ENCODE results near the gene CORO7.

Gene CORO7

DNA sequence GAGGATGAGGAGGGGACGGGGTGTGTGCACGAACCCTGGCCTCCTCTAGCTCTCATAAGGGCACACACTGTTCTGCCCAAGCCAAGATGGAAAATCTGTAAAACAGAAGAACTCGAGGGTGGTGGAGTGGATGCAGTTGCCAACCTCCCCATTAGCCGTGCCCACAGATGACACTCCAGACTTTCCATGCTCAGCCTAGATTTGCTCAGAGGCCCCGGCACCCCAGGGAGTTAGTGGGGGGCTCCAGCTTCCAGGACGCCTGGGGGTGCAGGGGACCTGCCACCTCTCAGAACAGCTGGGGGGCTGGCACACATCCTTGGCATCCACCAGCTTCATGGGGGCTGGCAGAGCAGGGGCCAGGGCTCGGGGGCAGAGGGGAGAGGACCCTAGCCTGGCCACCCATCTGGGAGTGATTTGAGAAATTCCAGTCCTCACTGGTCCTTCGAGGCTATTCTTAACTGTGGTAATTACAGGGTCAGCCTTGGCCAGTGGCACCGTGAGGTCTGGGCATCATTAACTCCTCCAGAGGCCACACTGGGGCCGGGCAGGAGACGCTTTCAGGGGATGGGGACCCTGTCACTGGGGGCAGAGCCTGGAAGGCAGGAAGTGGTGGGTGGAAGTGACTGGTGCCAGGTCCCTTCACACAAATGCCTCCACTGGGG, 30.5 kb downstream of the CORO7 start:
- H3K27me3 ChIP-seq (ENCODE audit: control insufficient read depth, insufficient read depth, low read length): no peaks in the 10 kb centered on the region
- no peaks in the 10 kb centered on the region for H3K9me3 ChIP-seq (ENCODE audit: control insufficient read depth, insufficient read depth, low read length)
- peaks cover 11% of the 10 kb centered on the region for H3K4me1 ChIP-seq (ENCODE audit: control insufficient read depth, insufficient read depth, low read length)
- no peak overlapping the region for H3K4me3 ChIP-seq (ENCODE audit: low read depth, low read length)
- H3K36me3 ChIP-seq (ENCODE audit: control insufficient read depth, insufficient read depth, low read length): peaks cover 37% of the 10 kb centered on the region
- no peak overlapping the region for H3K9ac ChIP-seq (ENCODE audit: low read depth, low read length)

DNA sequence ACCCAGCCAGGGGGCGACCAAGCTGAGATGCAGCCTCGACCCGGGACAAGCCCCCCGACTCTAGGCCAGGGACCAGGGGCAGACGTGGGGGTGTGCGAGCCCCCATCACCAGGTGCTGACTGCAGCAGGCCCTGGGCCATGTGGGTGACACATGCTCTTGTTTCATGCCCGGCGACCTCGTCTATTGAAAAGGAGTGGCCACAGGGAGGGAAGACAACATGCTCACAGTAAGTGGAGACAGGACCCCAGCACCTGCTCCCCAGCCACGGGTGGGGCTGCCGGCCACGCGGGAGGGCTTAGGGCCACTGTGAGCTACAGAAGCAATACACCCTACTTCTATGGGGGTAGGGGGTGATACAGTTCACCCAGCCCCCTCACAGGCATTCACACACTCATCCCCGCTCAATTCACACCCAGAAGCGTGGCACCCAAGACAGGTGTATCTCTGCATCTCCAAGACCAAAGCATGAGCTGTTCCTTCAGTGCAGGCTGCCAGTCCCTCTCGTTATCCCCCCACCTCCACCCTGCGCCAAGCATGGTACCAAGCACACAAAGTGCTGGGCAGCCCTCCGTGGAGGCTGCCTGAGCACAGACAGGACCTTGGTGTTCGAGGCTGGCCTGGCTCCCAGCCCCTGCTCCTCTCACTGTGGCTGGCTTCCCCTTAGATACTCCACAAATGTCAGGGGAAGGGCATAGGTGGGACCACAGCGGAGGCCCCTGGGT, 31.2 kb downstream of the CORO7 start:
- no peak overlapping the region for H3K4me3 ChIP-seq (ENCODE audit: low read depth, low read length)
- H3K9ac ChIP-seq (ENCODE audit: low read depth, low read length): no peak overlapping the region
- no peaks in the 10 kb centered on the region for H3K9me3 ChIP-seq (ENCODE audit: control insufficient read depth, insufficient read depth, low read length)
- peaks cover 10% of the 10 kb centered on the region for H3K4me1 ChIP-seq (ENCODE audit: control insufficient read depth, insufficient read depth, low read length)
- peaks cover 40% of the 10 kb centered on the region for H3K36me3 ChIP-seq (ENCODE audit: control insufficient read depth, insufficient read depth, low read length)
- H3K27me3 ChIP-seq (ENCODE audit: control insufficient read depth, insufficient read depth, low read length): no peaks in the 10 kb centered on the region

DNA sequence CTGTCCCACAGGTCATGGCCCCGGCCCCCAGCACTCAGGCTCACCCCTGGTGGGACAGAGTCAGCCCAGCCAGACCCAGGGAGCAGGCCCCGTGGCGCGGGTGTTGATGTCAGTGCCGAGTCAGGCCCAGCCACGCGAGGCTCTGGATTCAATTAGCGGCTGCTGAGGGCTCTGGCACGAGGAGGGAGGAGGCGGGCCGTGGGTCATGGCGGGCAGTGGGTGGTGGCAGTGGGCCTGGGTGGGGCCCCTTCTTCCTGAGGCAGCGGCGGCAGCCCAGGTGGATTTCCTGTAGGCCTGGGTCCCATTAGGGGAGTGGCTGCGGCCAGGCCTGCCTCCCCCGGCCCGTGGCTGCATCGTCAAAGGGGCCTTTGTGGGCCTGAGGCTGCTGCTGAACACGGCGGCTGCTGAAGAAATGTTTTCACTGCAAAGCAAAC, 31.9 kb downstream of the CORO7 start:
- Histone ChIP-seq H3K9me3 (ENCODE audit: control insufficient read depth, insufficient read depth, low read length) (no peaks in the 10 kb centered on the region), H3K36me3 (ENCODE audit: control insufficient read depth, insufficient read depth, low read length) (peaks cover 38% of the 10 kb centered on the region), H3K9ac (ENCODE audit: low read depth, low read length) (no peak overlapping the region), H3K27me3 (ENCODE audit: control insufficient read depth, insufficient read depth, low read length) (no peaks in the 10 kb centered on the region), H3K4me1 (ENCODE audit: control insufficient read depth, insufficient read depth, low read length) (peaks cover 5% of the 10 kb centered on the region), H3K4me3 (ENCODE audit: low read depth, low read length) (no peak overlapping the region)

DNA sequence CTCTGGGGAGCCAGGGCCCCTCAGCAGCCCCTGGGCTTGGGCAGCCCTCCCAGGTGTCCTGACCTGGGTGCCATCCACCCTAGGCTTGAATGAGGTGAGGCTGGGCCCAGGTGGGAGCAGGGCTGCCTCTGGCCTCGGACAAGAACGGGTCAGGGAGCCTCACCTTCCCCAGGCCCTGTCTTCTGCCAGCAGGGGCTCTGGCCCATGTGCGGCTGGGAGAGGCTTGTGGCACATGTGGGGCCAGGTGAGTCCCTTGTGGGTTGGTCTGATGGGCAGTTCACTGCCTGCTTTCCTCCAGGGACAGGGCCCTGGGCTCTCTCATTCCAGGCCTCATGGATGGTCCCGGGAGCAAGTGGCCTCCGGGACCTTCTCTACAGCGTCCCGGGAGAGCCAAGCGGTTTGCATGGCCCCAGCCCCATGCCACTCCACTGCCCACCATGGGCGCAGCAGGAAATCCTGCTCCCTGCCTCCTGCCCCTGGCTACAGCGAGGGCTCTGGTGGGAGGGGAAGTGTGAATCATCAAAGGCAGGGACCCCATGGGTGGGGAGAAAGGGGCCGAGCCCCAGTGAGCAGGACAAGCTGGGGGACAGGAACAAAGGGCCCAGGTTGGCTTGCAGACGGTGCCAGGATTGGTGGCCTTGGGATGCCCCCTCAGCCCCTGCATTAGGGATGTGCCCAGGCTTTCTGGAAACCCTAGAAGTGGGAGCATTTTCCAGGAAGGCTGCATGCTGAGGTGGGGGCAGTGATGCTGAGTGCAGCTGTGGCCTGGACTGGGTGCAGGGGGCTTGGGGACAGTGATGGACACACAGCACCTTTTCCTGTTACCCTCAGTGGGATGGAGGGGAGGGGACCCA, 32.6 kb downstream of the CORO7 start:
- H3K4me3 ChIP-seq (ENCODE audit: low read depth, low read length): no peak overlapping the region
- H3K27me3 ChIP-seq (ENCODE audit: control insufficient read depth, insufficient read depth, low read length): no peaks in the 10 kb centered on the region
- no peaks in the 10 kb centered on the region for H3K9me3 ChIP-seq (ENCODE audit: control insufficient read depth, insufficient read depth, low read length)
- H3K4me1 ChIP-seq (ENCODE audit: control insufficient read depth, insufficient read depth, low read length): peaks cover 2% of the 10 kb centered on the region
- H3K9ac ChIP-seq (ENCODE audit: low read depth, low read length): no peak overlapping the region
- H3K36me3 ChIP-seq (ENCODE audit: control insufficient read depth, insufficient read depth, low read length): peaks cover 35% of the 10 kb centered on the region

DNA sequence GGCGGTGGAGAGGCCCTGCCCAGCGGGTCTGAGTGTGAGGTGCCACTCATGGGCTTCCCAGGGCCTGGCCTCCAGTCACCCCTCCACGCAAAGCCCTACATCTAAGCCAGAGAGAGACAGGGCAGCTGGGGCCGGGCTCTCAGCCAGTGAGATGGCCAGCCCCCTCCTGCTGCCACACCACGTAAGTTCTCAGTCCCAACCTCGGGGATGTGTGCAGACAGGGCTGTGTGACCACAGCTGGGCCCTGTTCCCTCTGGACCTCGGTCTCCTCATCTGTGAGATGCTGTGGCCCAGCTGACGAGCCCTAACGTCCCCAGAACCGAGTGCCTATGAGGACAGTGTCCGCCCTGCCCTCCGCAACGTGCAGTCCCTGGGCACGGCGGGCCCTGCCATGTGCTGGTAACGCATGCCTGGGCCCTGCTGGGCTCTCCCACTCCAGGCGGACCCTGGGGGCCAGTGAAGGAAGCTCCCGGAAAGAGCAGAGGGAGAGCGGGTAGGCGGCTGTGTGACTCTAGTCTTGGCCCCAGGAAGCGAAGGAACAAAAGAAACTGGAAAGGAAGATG, 33.5 kb downstream of the CORO7 start:
- no peak overlapping the region for H3K4me3 ChIP-seq (ENCODE audit: low read depth, low read length)
- peaks cover 34% of the 10 kb centered on the region for H3K36me3 ChIP-seq (ENCODE audit: control insufficient read depth, insufficient read depth, low read length)

DNA sequence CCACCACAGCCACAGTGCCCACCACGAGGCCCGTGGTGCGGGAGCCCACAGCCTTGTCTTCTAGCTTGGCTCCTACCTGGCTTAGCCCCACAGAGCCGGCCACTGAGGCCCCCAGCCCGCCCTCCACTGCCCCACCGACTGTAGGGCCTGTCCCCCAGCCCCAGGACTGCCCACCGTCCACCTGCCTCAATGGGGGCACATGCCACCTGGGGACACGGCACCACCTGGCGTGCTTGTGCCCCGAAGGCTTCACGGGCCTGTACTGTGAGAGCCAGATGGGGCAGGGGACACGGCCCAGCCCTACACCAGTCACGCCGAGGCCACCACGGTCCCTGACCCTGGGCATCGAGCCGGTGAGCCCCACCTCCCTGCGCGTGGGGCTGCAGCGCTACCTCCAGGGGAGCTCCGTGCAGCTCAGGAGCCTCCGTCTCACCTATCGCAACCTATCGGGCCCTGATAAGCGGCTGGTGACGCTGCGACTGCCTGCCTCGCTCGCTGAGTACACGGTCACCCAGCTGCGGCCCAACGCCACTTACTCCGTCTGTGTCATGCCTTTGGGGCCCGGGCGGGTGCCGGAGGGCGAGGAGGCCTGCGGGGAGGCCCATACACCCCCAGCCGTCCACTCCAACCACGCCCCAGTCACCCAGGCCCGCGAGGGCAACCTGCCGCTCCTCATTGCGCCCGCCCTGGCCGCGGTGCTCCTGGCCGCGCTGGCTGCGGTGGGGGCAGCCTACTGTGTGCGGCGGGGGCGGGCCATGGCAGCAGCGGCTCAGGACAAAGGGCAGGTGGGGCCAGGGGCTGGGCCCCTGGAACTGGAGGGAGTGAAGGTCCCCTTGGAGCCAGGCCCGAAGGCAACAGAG, 34.2 kb downstream of the CORO7 start:
- H3K36me3 ChIP-seq (ENCODE audit: control insufficient read depth, insufficient read depth, low read length): peaks cover 28% of the 10 kb centered on the region
- no peak overlapping the region for H3K9ac ChIP-seq (ENCODE audit: low read depth, low read length)
- no peaks in the 10 kb centered on the region for H3K27me3 ChIP-seq (ENCODE audit: control insufficient read depth, insufficient read depth, low read length)
- H3K9me3 ChIP-seq (ENCODE audit: control insufficient read depth, insufficient read depth, low read length): no peaks in the 10 kb centered on the region
- no peak overlapping the region for H3K4me3 ChIP-seq (ENCODE audit: low read depth, low read length)
- peaks cover 6% of the 10 kb centered on the region for H3K4me1 ChIP-seq (ENCODE audit: control insufficient read depth, insufficient read depth, low read length)

More for the DNA sequence above, 33.5 kb downstream of the CORO7 start:
- H3K4me1 ChIP-seq (ENCODE audit: control insufficient read depth, insufficient read depth, low read length): peaks cover under 1% of the 10 kb centered on the region
- no peaks in the 10 kb centered on the region for H3K9me3 ChIP-seq (ENCODE audit: control insufficient read depth, insufficient read depth, low read length)
- no peak overlapping the region for H3K9ac ChIP-seq (ENCODE audit: low read depth, low read length)
- H3K27me3 ChIP-seq (ENCODE audit: control insufficient read depth, insufficient read depth, low read length): no peaks in the 10 kb centered on the region

DNA sequence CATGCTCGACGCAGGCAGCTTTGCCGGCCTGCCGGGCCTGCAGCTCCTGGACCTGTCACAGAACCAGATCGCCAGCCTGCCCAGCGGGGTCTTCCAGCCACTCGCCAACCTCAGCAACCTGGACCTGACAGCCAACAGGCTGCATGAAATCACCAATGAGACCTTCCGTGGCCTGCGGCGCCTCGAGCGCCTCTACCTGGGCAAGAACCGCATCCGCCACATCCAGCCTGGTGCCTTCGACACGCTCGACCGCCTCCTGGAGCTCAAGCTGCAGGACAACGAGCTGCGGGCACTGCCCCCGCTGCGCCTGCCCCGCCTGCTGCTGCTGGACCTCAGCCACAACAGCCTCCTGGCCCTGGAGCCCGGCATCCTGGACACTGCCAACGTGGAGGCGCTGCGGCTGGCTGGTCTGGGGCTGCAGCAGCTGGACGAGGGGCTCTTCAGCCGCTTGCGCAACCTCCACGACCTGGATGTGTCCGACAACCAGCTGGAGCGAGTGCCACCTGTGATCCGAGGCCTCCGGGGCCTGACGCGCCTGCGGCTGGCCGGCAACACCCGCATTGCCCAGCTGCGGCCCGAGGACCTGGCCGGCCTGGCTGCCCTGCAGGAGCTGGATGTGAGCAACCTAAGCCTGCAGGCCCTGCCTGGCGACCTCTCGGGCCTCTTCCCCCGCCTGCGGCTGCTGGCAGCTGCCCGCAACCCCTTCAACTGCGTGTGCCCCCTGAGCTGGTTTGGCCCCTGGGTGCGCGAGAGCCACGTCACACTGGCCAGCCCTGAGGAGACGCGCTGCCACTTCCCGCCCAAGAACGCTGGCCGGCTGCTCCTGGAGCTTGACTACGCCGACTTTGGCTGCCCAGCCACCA, 35.1 kb downstream of the CORO7 start:
- no peaks in the 10 kb centered on the region for H3K9me3 ChIP-seq (ENCODE audit: control insufficient read depth, insufficient read depth, low read length)
- no peak overlapping the region for H3K4me3 ChIP-seq (ENCODE audit: low read depth, low read length)
- no peaks in the 10 kb centered on the region for H3K27me3 ChIP-seq (ENCODE audit: control insufficient read depth, insufficient read depth, low read length)
- peaks cover 24% of the 10 kb centered on the region for H3K36me3 ChIP-seq (ENCODE audit: control insufficient read depth, insufficient read depth, low read length)
- H3K9ac ChIP-seq (ENCODE audit: low read depth, low read length): no peak overlapping the region
- peaks cover 6% of the 10 kb centered on the region for H3K4me1 ChIP-seq (ENCODE audit: control insufficient read depth, insufficient read depth, low read length)

DNA sequence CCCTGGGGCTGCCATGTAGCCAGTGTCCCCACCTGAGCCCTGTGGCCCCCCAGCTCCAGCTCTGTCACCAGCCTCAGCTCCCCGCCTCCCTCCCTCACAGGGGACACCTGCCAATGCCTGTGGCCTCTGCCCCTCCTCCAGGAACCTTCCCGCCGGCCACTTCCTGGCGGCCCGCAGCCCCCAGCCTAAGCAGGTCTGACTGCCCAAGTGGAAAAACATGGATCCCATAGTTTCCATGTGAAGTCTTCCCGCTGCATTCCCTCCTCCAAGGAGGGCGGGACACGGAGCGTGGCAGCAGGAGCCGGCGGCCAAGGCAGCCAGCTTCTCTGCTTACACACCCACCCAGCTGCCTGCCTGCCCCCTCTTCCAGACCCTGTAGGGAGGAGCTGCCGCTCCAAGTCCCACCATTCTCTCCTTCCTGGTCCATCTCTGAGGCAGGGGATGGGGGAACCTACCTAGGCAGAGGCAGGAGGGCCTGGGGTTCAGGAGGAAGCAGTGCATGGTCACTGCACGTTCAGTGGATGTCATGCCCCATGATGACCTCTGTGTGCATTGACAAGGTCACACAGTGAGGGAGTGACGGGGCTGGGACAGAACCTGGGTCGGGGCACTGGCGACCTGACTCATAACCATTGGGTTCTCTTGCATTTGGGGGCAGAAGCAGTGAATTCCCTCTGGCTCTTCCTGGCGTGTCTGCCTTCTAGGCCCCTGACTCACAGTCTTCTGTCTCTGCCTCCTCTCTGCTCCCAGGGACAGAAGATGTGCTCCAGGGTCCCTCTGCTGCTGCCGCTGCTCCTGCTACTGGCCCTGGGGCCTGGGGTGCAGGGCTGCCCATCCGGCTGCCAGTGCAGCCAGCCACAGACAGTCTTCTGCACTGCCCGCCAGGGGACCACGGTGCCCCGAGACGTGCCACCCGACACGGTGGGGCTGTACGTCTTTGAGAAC, 36.0 kb downstream of the CORO7 start:
- Histone ChIP-seq H3K4me1 (ENCODE audit: control insufficient read depth, insufficient read depth, low read length) (peaks cover 6% of the 10 kb centered on the region), H3K36me3 (ENCODE audit: control insufficient read depth, insufficient read depth, low read length) (peaks cover 19% of the 10 kb centered on the region), H3K9me3 (ENCODE audit: control insufficient read depth, insufficient read depth, low read length) (no peaks in the 10 kb centered on the region), H3K4me3 (ENCODE audit: low read depth, low read length) (no peak overlapping the region), H3K9ac (ENCODE audit: low read depth, low read length) (no peak overlapping the region), H3K27me3 (ENCODE audit: control insufficient read depth, insufficient read depth, low read length) (no peaks in the 10 kb centered on the region)

DNA sequence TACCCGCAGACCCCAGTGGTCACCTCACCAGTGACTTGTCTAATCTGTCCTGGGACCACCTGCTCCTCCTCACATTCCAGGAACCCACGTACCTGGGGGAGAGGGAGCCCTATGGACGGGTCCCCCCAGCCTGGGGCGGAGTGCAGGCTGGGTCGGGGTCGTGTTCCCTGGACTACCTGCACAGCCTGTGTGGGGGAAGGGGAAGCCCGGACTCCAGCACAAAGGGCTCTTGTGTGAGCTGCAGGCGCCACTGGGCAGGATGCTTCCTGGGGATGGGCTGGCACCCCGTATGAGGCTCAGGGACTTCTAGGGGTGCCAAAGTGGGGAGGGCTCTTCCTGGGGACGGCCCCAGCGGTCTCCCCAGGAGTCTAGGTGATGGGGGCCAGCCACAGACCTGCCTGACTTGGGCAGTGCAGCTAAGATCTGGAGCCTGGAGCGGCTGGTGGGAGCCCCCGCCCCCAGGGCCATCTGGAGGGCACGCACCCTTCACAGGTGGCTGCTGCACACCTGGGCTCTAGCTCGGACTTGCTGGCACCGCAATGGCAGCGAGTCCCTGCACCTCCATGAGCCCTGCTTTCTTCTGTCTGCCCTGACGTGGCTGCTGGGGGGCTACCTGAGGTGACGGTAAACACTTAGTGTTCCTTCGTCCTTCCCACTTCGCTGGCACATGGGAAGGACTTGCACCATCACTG, 37.3 kb downstream of the CORO7 start:
- Histone ChIP-seq H3K4me1 (ENCODE audit: control insufficient read depth, insufficient read depth, low read length) (peaks cover 6% of the 10 kb centered on the region), H3K9ac (ENCODE audit: low read depth, low read length) (peak overlapping the region; percentile 24), H3K27me3 (ENCODE audit: control insufficient read depth, insufficient read depth, low read length) (no peaks in the 10 kb centered on the region), H3K9me3 (ENCODE audit: control insufficient read depth, insufficient read depth, low read length) (no peaks in the 10 kb centered on the region), H3K36me3 (ENCODE audit: control insufficient read depth, insufficient read depth, low read length) (peaks cover 20% of the 10 kb centered on the region), H3K4me3 (ENCODE audit: low read depth, low read length) (no peak overlapping the region)
